CD8-positive, alpha-beta memory T cell (primary cell): ENCODE data around the gene TENT4A. TPM values are rescaled to one million over a fixed set of nuclear protein-coding genes. Genes with fewer than 3 reads are reported as not detected.

Experiments used
- CTCF ChIA-PET: fragments of 350-600 bp; sonication (Branson Sonifier 250); formaldehyde crosslinking; loops from one replicate; lab custom pipeline; 2021; ENCODE audit warnings: antibody characterized with exemption; lab: Charles Lee
- POLR2A ChIA-PET: fragments of 350-600 bp; sonication (Branson Sonifier 250); formaldehyde crosslinking; loops from one replicate; lab custom pipeline; 2021; ENCODE audit warnings: antibody characterized with exemption; lab: Charles Lee
- DNase-seq, 5 donors: peaks; one replicate each; pipeline versions ENCODE4 v3.0.0 to v3.0.0-alpha.2; 2020 to 2022; ENCODE audit warnings: mixed read lengths in 1 of 5
- H3K27ac ChIP-seq: one replicate; pipeline ENCODE4 v1.7.0; 2013; ENCODE audit warnings: low read depth, mild to moderate bottlenecking, low read length, moderate library complexity
- H3K27me3 ChIP-seq: 2 replicates; pipeline ENCODE4 v1.7.0; 2013; ENCODE audit warnings: low read length, mild to moderate bottlenecking; ENCODE audit not compliant: insufficient read depth, poor library complexity, severe bottlenecking
- H3K36me3 ChIP-seq: 2 replicates; pipeline ENCODE4 v1.7.0; 2013; ENCODE audit warnings: mild to moderate bottlenecking, low read length, moderate library complexity; ENCODE audit not compliant: insufficient read depth
- H3K4me1 ChIP-seq: 2 replicates; pipeline ENCODE4 v1.7.0; 2013; ENCODE audit warnings: mild to moderate bottlenecking, low read length, moderate library complexity; ENCODE audit not compliant: insufficient read depth
- H3K4me3 ChIP-seq: 2 replicates; pipeline ENCODE4 v1.7.0; 2013; ENCODE audit warnings: mild to moderate bottlenecking, low read length
- H3K9me3 ChIP-seq: 2 replicates; pipeline ENCODE4 v1.7.0; 2013; ENCODE audit warnings: mild to moderate bottlenecking, low read length
- H3K27ac Mint-ChIP-seq, 8 donors: one replicate each; pipeline ENCODE4 v1.8.0; 2020 to 2021; ENCODE audit warnings: mixed read lengths in 8 of 8, mild to moderate bottlenecking in 6 of 8, inconsistent platforms in 3 of 8, moderate library complexity in 3 of 8
- H3K27me3 Mint-ChIP-seq, 2 donors: one replicate each; pipeline ENCODE4 v1.8.0; 2020 to 2021; ENCODE audit warnings: mixed read lengths in 2 of 2, mild to moderate bottlenecking in 1 of 2, moderate library complexity in 1 of 2
- H3K36me3 Mint-ChIP-seq, 3 donors: one replicate each; pipeline ENCODE4 v1.8.0; 2020 to 2021; ENCODE audit warnings: mixed read lengths in 3 of 3, inconsistent platforms in 1 of 3, mild to moderate bottlenecking in 1 of 3
- H3K4me1 Mint-ChIP-seq, 3 donors: one replicate each; pipeline ENCODE4 v1.8.0; 2020 to 2021; ENCODE audit warnings: mixed read lengths in 3 of 3, inconsistent platforms in 1 of 3, mild to moderate bottlenecking in 1 of 3
- H3K4me3 Mint-ChIP-seq, 7 donors: one replicate each; pipeline ENCODE4 v1.8.0; 2020 to 2021; ENCODE audit warnings: mixed read lengths in 7 of 7, mild to moderate bottlenecking in 6 of 7, moderate library complexity in 4 of 7, inconsistent platforms in 2 of 7
- H3K9me3 Mint-ChIP-seq, 5 donors: one replicate each; pipeline ENCODE4 v1.8.0; 2020 to 2022; ENCODE audit warnings: mixed read lengths in 5 of 5, mild to moderate bottlenecking in 3 of 5, moderate library complexity in 2 of 5, inconsistent platforms in 1 of 5
- polyA plus RNA-seq: library from polyadenylated mRNA; unstranded; fragments of 300-500 nt; fragmentation: Illumina TruSeq; gene quantifications from one replicate; pipeline ENCODE4 v1.2.3, GENCODE V29; 2021
- total RNA-seq, 2 experiments: library from RNA; stranded (reverse); gene quantifications; one replicate each; pipeline ENCODE4 v1.2.3, GENCODE V29; 2021

TENT4A gene
- total and polyA plus RNA-seq, 3 experiments from 2014 or later, result 1.1 to 28.4 (median 25.6) TPM

GRCh38 chr5:6730407-6730806 lies 17.2 kb downstream of the TENT4A start:
- Histone ChIP-seq H3K4me1 (peaks cover 60% of the 10 kb centered on the region), H3K4me3 (no peak overlapping the region), H3K27me3 (no peaks in the 10 kb centered on the region), H3K9me3 (no peaks in the 10 kb centered on the region), H3K36me3 (no peaks in the 10 kb centered on the region), H3K27ac (no peak overlapping the region)
- ChIA-PET CTCF (no interaction called here), POLR2A (no interaction called here)
- Mint-ChIP-seq H3K36me3 (peaks cover 0 to 41% (median 4%) of the 10 kb centered on the region in 3 donors), H3K4me1 (peaks cover 82 to 95% (median 94%) of the 10 kb centered on the region in 3 donors), H3K9me3 (no peaks in the 10 kb centered on the region), H3K27ac (peak overlapping the region in 2 of 8 donors; percentile 21 to 35), H3K4me3 (peak overlapping the region in 1 of 7 donors; percentile 51), H3K27me3 (no peaks in the 10 kb centered on the region)
- DNase-seq, result no peak

GRCh38 chr5:6730807-6731206 lies 17.6 kb downstream of the TENT4A start:
- Mint-ChIP-seq H3K9me3 (no peaks in the 10 kb centered on the region), H3K4me1 (peaks cover 81 to 94% (median 93%) of the 10 kb centered on the region in 3 donors), H3K36me3 (peaks cover 0 to 37% (median 4%) of the 10 kb centered on the region in 3 donors), H3K27me3 (no peaks in the 10 kb centered on the region), H3K4me3 (no peak overlapping the region), H3K27ac (peak overlapping the region in 3 of 8 donors; percentile 3 to 76 (median 27))
- peaks cover 60% of the 10 kb centered on the region for H3K4me1 ChIP-seq
- DNase-seq, result no peak
- no peaks in the 10 kb centered on the region for H3K9me3 ChIP-seq
- POLR2A ChIA-PET, result no interaction called here
- no peaks in the 10 kb centered on the region for H3K27me3 ChIP-seq
- no peaks in the 10 kb centered on the region for H3K36me3 ChIP-seq
- H3K4me3 ChIP-seq, result no peak overlapping the region
- CTCF ChIA-PET, result no interaction called here
- no peak overlapping the region for H3K27ac ChIP-seq

GRCh38 chr5:6731465-6732237 lies 18.4 kb downstream of the TENT4A start:
- Histone ChIP-seq H3K36me3 (peaks cover under 1% of the 10 kb centered on the region), H3K27ac (no peak overlapping the region), H3K9me3 (no peaks in the 10 kb centered on the region), H3K4me1 (peaks cover 51% of the 10 kb centered on the region), H3K4me3 (no peak overlapping the region), H3K27me3 (no peaks in the 10 kb centered on the region)
- Mint-ChIP-seq H3K4me1 (peaks cover 72 to 92% (median 90%) of the 10 kb centered on the region in 3 donors), H3K4me3 (peak overlapping the region in 1 of 7 donors; percentile 4), H3K27me3 (no peaks in the 10 kb centered on the region), H3K27ac (peak overlapping the region; percentile 3 to 85 (median 35)), H3K9me3 (no peaks in the 10 kb centered on the region), H3K36me3 (peaks cover 0 to 29% (median 4%) of the 10 kb centered on the region in 3 donors)
- no peak for DNase-seq
- CTCF ChIA-PET, result interaction anchor here (1.2 kb wide), 1 partner anchor 14 kb away, joined by 3 read pairs; no protein-coding TSS in a partner anchor
- POLR2A ChIA-PET, result no interaction called here

DNA sequence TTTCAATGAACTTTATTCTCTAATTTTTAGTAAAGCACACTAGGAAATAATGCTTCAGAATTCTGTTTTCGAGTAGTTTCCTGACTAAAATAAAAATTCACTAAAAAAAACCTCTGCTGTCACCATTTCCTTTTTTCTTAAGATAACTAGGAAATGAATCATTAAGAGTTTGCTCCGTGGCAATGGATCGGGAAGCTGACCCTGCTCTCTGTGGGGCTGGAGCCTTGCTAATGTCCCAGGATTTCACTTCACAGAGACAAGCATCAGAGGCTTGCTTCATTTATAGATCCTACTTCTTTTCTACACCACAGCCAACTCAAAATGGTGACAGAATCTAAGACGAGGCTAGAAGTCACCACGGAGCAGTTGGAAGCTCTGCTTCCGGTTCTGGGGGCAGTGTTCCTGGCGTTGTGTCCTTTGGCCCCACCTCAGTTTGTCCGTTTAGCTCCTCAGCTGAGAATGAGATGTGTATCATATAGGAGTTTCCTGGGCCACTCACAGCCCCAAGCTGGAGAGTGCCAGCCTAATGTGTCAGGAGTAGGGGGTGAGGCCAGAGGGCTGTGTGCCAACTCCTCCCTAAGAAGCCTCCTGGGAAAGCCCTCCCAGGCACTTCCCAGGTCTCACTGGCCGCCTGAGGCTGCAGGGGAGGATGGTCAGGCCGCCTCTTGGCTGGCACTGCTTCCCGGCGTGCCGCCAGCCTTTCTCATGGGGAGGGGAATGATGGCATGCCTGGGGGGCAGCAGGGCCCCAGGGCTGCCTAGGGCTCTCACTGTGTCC lies 19.6 kb downstream of the TENT4A start:
- Histone ChIP-seq H3K4me1 (peaks cover 40% of the 10 kb centered on the region), H3K4me3 (no peak overlapping the region), H3K9me3 (no peaks in the 10 kb centered on the region), H3K27ac (no peak overlapping the region), H3K27me3 (no peaks in the 10 kb centered on the region), H3K36me3 (peaks cover 7% of the 10 kb centered on the region)
- ChIA-PET CTCF (no interaction called here), POLR2A (interaction anchor here (1.0 kb wide), 1 partner anchor 17 kb away, joined by 3 read pairs; no protein-coding TSS in a partner anchor)
- Mint-ChIP-seq H3K4me3 (no peak overlapping the region), H3K36me3 (peaks cover 0 to 31% (median 8%) of the 10 kb centered on the region in 3 donors), H3K27me3 (no peaks in the 10 kb centered on the region), H3K4me1 (peaks cover 64 to 91% (median 87%) of the 10 kb centered on the region in 3 donors), H3K27ac (peak overlapping the region in 6 of 8 donors; percentile 24 to 96 (median 38)), H3K9me3 (no peaks in the 10 kb centered on the region)
- no peak for DNase-seq

GRCh38 chr5:6733411-6734242 lies 20.4 kb downstream of the TENT4A start:
- Mint-ChIP-seq H3K4me1 (peaks cover 56 to 83% (median 79%) of the 10 kb centered on the region in 3 donors), H3K9me3 (no peaks in the 10 kb centered on the region), H3K27ac (peak overlapping the region in 6 of 8 donors; percentile 15 to 96 (median 62)), H3K36me3 (peaks cover 0 to 36% (median 10%) of the 10 kb centered on the region in 3 donors), H3K4me3 (peak overlapping the region in 1 of 7 donors; percentile 8), H3K27me3 (no peaks in the 10 kb centered on the region)
- no peak for DNase-seq
- H3K4me1 ChIP-seq, result peaks cover 32% of the 10 kb centered on the region
- CTCF ChIA-PET, result no interaction called here
- peaks cover 7% of the 10 kb centered on the region for H3K36me3 ChIP-seq
- no peak overlapping the region for H3K27ac ChIP-seq
- no peak overlapping the region for H3K4me3 ChIP-seq
- H3K9me3 ChIP-seq, result no peaks in the 10 kb centered on the region
- no peaks in the 10 kb centered on the region for H3K27me3 ChIP-seq
- POLR2A ChIA-PET, result interaction anchor here (1.0 kb wide), 1 partner anchor 18 kb away, joined by 3 read pairs; no protein-coding TSS in a partner anchor

GRCh38 chr5:6734243-6734700 lies 21.0 kb downstream of the TENT4A start:
- H3K36me3 ChIP-seq, result peaks cover 7% of the 10 kb centered on the region
- Mint-ChIP-seq H3K9me3 (no peaks in the 10 kb centered on the region), H3K27ac (peak overlapping the region in 2 of 8 donors; percentile 47 to 77), H3K4me3 (no peak overlapping the region), H3K36me3 (peaks cover 0 to 39% (median 11%) of the 10 kb centered on the region in 3 donors), H3K4me1 (peaks cover 50 to 76% (median 72%) of the 10 kb centered on the region in 3 donors), H3K27me3 (no peaks in the 10 kb centered on the region)
- peaks cover 26% of the 10 kb centered on the region for H3K4me1 ChIP-seq
- H3K4me3 ChIP-seq, result no peak overlapping the region
- DNase-seq, result no peak
- H3K9me3 ChIP-seq, result no peaks in the 10 kb centered on the region
- ChIA-PET POLR2A (no interaction called here), CTCF (interaction anchor here (1.2 kb wide), 1 partner anchor 11 kb away, joined by 4 read pairs; no protein-coding TSS in a partner anchor)
- no peak overlapping the region for H3K27ac ChIP-seq
- H3K27me3 ChIP-seq, result no peaks in the 10 kb centered on the region

- Histone ChIP-seq H3K9me3 (no peaks in the 10 kb centered on the region), H3K27ac (no peak overlapping the region), H3K36me3 (peaks cover 7% of the 10 kb centered on the region), H3K4me3 (no peak overlapping the region), H3K27me3 (no peaks in the 10 kb centered on the region), H3K4me1 (peaks cover 20% of the 10 kb centered on the region)
- Mint-ChIP-seq H3K9me3 (no peaks in the 10 kb centered on the region), H3K27ac (peak overlapping the region in 6 of 8 donors; percentile 2 to 93 (median 62)), H3K36me3 (peaks cover 0 to 44% (median 12%) of the 10 kb centered on the region in 3 donors), H3K27me3 (no peaks in the 10 kb centered on the region), H3K4me1 (peaks cover 45 to 71% (median 67%) of the 10 kb centered on the region in 3 donors), H3K4me3 (peak overlapping the region in 1 of 7 donors; percentile 56)
- no peak for DNase-seq
- CTCF ChIA-PET, result interaction anchor here (1.2 kb wide), 1 partner anchor 11 kb away, joined by 4 read pairs; no protein-coding TSS in a partner anchor
- POLR2A ChIA-PET, result no interaction called here
Observed at GRCh38 chr5:6734781-6735180, 21.5 kb downstream of the TENT4A start.
